ENCODE data around the gene TRIM44.

TRIM44 gene, protein sequence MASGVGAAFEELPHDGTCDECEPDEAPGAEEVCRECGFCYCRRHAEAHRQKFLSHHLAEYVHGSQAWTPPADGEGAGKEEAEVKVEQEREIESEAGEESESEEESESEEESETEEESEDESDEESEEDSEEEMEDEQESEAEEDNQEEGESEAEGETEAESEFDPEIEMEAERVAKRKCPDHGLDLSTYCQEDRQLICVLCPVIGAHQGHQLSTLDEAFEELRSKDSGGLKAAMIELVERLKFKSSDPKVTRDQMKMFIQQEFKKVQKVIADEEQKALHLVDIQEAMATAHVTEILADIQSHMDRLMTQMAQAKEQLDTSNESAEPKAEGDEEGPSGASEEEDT

DNA sequence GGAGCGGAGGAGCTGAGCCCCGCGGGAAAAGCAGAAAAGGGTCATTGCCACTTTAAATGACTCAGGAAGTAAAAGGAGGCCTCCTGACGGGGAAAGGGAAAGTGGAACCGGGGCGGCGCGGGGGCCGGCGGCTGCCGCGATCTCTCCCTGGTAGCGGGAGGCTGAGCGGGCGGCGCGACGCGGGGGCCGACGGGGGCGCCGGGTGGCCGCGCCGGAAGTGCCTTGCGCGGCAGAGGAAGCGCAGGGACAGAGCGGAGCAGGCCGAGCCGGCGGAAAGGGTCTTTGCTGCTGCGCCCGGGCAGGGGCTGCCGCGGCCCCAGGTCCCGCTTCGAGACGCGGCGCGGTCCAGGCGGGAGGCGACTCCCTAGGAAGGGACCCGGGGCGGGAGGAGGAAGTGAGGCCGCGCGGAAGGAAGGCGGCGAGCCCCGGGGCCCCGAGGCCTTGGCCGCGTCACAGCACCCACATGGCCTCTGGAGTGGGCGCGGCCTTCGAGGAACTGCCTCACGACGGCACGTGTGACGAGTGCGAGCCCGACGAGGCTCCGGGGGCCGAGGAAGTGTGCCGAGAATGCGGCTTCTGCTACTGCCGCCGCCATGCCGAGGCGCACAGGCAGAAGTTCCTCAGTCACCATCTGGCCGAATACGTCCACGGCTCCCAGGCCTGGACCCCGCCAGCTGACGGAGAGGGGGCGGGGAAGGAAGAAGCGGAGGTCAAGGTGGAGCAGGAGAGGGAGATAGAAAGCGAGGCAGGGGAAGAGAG lies at the start of gene TRIM44:
Gene TRIM44 (plus strand): TSS at position 127 of the 759 bp plus-strand sequence. CDS start 337 bp downstream, at position 464.
- no peak for TF ChIP-seq ZNF274 (IDR thresholded peaks at IDR 0.05; ENCODE audit: low read depth, low read length)
- peak within 1 kb of the TSS; percentile 78 for H3K4me3 ChIP-seq (ENCODE audit: low read length)

DNA sequence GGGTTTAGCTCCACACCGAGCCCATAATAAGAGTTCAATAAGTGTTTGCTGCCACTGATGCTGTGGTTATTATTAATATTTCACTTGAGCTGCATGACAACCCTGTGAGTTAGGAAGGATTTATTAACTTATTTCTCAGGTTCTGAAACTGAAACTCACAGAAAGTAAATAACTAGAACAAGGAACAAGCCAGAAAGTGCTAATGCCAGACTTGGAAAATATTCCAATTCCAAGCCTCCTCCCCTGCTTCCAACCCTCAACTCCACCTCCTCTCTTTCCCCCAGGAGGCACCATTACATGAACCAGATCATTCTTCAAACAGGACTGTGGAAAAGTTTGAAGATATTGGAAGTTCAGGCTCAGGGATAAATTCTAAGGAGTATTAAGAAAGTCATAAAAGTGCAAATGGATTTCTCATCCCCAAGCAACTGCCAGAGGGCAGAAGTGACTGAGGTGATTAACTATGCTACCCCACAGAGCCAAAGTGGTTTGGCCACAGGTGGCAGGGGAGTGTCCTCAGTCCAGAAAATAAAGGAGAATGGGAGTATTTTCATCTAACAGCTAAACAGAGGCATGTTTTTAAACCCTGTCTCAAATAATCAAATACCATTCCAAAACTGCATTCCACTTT lies 47.5 kb upstream of the TRIM44 start:
- TF ChIP-seq ZNF274 (IDR thresholded peaks at IDR 0.05; ENCODE audit: low read depth, low read length) = no peak
- H3K4me3 ChIP-seq (ENCODE audit: low read length) = no peak overlapping the region

DNA sequence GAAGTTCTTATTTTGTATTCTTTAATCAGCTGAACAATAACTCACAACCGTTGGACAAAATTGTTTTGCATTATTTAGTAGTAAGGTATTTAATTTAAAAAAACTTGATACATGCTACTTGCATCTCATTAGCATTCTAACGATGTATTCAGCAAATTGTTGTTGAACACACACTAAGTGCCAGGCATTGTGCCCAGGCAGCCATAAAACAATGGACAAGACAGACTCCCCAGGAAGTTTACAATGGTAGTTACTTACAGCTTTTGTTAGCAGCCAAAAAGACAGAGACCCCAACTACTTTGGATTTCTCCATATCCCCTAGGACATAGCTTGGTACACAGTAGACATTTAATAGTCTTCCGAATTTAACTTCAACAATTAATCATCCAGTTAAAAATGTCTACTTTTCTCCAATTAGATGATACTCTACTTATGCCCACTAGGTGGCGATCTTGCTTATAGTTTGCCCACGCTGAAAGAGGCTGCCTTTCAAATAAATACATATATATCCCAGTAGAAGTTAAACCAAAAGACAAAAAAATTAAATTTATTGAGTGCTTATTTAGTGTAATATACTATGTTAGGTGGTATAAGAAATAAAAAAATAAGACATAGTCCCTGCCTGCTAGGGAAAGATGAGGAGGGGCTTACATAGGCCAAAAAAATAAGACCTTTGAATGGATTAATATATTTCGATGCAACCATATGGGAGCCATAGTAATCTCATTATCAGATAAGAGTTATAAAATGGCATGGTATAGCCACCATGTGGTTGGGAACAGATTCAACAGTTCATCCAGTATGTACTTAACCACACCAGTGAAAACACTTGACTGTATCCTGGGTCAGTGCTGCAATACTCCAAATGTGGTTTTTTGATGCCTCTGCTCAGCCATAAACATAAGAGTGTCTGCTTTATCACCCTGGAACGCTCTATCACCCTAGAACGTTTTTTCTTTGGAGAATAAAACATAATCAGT lies 46.4 kb upstream of the TRIM44 start:
- no peak overlapping the region for H3K4me3 ChIP-seq (ENCODE audit: low read length)
- no peak for TF ChIP-seq ZNF274 (IDR thresholded peaks at IDR 0.05; ENCODE audit: low read depth, low read length)

DNA sequence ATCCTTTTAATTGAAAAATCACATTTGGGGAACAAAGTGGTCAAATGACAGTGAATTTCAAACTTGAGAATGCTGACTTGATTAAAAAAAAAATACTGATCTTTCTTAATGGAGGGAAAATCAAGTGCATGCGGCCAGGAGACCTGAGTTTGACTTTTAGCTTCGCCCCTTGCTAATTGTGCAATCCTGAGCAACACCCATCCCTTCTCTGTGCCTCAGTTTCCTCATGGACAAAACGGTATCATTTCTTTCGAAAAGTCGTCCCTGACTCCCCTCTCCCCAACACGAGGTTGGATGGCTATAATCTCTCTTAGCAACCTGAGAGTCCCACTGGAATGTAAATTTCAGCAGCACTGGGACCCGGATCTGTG lies 45.3 kb upstream of the TRIM44 start:
- TF ChIP-seq ZNF274 (IDR thresholded peaks at IDR 0.05; ENCODE audit: low read depth, low read length) = no peak
- H3K4me3 ChIP-seq (ENCODE audit: low read length) = no peak overlapping the region

DNA sequence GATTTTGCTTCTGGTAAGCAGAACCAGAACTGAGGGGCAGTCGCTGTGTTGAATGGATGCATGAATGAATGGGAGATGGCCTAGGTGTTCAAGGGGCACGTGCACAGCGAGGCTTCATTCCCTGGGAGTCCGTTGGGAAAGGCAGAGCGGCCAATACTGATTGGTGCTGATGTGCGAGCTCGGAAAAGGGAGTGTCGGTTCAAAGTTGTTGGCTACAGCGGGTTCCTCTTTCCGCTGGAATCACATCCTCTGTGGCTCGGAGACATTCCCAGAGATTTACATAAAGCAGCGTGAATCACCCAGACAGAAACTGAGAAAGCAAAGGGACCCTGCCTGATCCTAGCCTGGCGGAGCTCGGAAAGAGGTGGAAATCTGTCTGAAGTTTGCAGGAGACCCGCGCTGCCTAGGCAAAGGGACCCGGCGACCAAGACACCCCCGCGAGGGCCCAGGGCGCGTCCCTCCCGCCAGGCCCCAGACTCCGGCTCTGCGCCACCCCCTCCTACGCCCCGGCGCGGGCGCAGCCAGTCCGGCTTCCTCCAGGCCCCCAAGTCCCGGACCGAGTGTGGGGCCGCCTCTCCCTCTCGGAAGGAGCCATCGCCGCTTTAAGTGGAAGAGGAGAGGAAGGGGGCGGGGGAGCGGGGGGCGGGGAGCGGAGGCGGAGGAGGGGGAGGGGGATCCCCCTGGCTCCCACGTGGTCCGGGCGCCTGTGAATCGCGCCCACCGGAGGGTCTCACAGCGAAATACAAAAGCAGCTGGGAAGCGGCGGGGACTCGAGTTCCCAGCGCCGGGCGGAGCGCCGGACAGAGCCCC lies 44.7 kb upstream of the TRIM44 start, which contains the start of gene FJX1:
Gene FJX1 (plus strand): TSS at position 774 of the 810 bp plus-strand sequence. CDS start 177 bp downstream, outside the sequence.
- H3K4me3 ChIP-seq (ENCODE audit: low read length) = peak within 1 kb of the TSS; percentile 66; the same call in 1 of the 2 replicates
- no peak for TF ChIP-seq ZNF274 (IDR thresholded peaks at IDR 0.05; ENCODE audit: low read depth, low read length)

DNA sequence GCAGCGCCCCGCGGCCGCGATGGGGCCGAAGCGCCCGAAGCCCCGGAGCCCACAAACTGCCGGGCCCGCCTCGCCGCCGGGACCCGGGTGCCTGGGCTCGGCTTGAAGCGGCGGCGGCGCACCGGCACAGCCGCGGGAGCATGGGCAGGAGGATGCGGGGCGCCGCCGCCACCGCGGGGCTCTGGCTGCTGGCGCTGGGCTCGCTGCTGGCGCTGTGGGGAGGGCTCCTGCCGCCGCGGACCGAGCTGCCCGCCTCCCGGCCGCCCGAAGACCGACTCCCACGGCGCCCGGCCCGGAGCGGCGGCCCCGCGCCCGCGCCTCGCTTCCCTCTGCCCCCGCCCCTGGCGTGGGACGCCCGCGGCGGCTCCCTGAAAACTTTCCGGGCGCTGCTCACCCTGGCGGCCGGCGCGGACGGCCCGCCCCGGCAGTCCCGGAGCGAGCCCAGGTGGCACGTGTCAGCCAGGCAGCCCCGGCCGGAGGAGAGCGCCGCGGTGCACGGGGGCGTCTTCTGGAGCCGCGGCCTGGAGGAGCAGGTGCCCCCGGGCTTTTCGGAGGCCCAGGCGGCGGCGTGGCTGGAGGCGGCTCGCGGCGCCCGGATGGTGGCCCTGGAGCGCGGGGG lies 44.0 kb upstream of the TRIM44 start:
- TF ChIP-seq ZNF274 (IDR thresholded peaks at IDR 0.05; ENCODE audit: low read depth, low read length) = no peak
- peak overlapping the region; percentile 66; the same call in 1 of the 2 replicates for H3K4me3 ChIP-seq (ENCODE audit: low read length)

DNA sequence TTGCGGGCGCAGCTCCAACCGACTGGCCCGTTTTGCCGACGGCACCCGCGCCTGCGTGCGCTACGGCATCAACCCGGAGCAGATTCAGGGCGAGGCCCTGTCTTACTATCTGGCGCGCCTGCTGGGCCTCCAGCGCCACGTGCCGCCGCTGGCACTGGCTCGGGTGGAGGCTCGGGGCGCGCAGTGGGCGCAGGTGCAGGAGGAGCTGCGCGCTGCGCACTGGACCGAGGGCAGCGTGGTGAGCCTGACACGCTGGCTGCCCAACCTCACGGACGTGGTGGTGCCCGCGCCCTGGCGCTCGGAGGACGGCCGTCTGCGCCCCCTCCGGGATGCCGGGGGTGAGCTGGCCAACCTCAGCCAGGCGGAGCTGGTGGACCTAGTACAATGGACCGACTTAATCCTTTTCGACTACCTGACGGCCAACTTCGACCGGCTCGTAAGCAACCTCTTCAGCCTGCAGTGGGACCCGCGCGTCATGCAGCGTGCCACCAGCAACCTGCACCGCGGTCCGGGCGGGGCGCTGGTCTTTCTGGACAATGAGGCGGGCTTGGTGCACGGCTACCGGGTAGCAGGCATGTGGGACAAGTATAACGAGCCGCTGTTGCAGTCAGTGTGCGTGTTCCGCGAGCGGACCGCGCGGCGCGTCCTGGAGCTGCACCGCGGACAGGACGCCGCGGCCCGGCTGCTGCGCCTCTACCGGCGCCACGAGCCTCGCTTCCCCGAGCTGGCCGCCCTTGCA lies 43.3 kb upstream of the TRIM44 start:
- peak overlapping the region; percentile 66; the same call in 1 of the 2 replicates for H3K4me3 ChIP-seq (ENCODE audit: low read length)
- TF ChIP-seq ZNF274 (IDR thresholded peaks at IDR 0.05; ENCODE audit: low read depth, low read length) = no peak

DNA sequence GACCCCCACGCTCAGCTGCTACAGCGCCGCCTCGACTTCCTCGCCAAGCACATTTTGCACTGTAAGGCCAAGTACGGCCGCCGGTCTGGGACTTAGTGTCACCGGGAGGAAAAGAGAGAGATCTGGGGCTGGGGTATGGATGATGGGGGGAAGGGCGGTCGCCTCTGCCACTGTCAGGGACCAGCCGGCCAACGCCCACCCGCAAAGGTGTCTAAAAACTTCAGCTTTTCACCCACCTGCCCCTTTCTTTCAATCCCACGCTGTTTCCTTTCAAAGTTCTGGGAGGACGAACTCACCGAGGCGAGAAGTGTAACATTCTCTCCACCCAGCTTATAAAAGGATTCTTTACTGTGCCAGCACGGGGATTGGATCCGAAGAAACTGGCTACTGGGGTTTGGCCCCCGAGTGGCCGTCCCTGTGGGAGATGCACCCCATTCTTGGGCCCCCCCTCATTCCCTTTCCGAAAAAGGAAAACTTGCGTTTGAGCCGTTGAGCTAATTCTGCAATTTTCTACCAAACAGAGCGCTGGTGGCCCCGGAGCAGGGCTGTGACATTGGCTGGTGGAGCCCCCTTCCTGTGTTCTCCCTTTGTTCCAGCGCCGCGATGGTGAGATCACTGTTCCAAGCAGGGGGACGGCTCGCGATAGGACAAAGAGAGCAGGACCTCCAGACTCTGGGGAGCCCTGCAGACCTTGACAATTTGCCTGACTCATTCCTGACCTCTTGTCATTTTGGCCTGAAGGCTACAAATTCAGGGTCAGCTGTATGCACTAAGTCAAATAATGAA lies 42.5 kb upstream of the TRIM44 start:
- peak overlapping the region; percentile 66; the same call in 1 of the 2 replicates for H3K4me3 ChIP-seq (ENCODE audit: low read length)
- TF ChIP-seq ZNF274 (IDR thresholded peaks at IDR 0.05; ENCODE audit: low read depth, low read length) = no peak

DNA sequence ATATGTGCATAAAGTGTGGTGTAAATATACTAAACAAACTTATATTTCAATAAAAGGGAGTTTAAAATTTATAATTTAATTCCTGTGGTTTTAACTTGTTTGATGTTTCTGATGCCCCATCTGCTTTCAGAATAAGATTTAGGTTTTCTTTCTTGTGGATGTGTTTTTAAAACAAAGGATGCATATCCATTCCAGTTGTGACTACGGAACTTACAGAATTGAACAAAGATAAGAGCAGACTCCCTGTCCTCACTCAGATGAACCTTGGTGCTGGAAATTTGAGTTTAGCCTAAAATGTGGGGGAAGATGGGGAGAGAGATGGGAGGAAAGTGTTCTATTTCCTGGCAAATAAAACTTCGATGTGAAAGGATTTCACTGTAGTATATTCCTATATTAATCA lies 41.8 kb upstream of the TRIM44 start:
- H3K4me3 ChIP-seq (ENCODE audit: low read length) = no peak overlapping the region

DNA sequence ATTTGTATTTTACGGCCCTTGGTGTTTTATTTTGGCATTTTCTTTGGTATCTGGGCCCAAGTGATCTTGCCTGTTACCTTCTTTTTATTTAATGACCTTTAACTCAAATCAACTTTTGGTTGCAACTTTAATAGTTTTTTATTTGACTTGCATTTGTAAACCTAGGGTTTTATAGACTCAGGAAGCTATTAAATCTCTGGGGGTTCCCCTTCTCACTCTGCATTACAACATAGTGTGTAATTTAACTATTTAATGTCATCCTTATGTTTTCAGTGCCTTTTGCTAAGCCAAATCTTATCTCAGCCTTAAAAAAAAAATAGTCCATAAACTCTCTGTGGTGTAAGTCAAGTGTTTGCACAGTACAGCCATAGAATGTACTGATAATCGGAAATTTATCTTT lies 41.0 kb upstream of the TRIM44 start:
- no peak for TF ChIP-seq ZNF274 (IDR thresholded peaks at IDR 0.05; ENCODE audit: low read depth, low read length)
- H3K4me3 ChIP-seq (ENCODE audit: low read length) = no peak overlapping the region

More for the DNA sequence above, 41.8 kb upstream of the TRIM44 start:
- TF ChIP-seq ZNF274 (IDR thresholded peaks at IDR 0.05; ENCODE audit: low read depth, low read length) = no peak

DNA sequence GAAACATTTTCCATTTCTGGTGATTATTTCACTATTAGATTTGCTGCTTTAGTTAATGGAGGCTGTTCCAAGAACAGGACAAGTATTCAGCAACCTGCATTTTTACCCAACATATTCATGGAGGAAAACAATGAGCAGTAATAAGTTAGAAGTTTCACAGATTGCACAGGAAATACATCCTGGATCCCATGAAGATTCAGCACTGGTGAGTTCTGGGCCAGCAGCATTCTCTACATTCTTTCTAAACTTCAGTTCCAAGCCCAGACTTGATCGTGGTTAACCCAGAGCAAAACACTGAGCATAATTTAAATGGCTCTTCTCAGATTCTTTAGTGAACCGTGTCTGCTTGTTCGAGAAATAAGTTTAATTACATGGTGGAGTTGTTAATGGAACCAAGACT lies 40.5 kb upstream of the TRIM44 start:
- no peak overlapping the region for H3K4me3 ChIP-seq (ENCODE audit: low read length)
- TF ChIP-seq ZNF274 (IDR thresholded peaks at IDR 0.05; ENCODE audit: low read depth, low read length) = no peak

Measured in GM08714 (cell line).